Kidney epithelial cell (primary cell): Measurements from ENCODE around the gene ASB6. TPM values are rescaled to one million over a fixed set of nuclear protein-coding genes. Genes with fewer than 3 reads are reported as not detected.

Experiments
- DNase-seq: peaks from one replicate; pipeline ENCODE4 v3.0.0-alpha.2; 2010; ENCODE audit warnings: low read depth
- H3K27me3 ChIP-seq: 2 replicates; pipeline ENCODE4 v1.6.0; 2011; ENCODE audit warnings: low read length; ENCODE audit not compliant: control insufficient read depth, insufficient read depth
- H3K36me3 ChIP-seq: 2 replicates; pipeline ENCODE4 v1.5.1; 2011; ENCODE audit warnings: low read length; ENCODE audit not compliant: control insufficient read depth, insufficient read depth
- H3K4me3 ChIP-seq: 2 replicates; pipeline ENCODE4 v1.5.1; 2011; ENCODE audit warnings: low read depth, mild to moderate bottlenecking, control low read depth, low read length
- CTCF ChIP-seq: IDR thresholded peaks from 2 replicates; pipeline ENCODE4 v1.5.1; 2011; ENCODE audit warnings: mild to moderate bottlenecking, moderate library complexity, low read length, control low read depth, inconsistent platforms; ENCODE audit not compliant: insufficient read depth, poor library complexity, severe bottlenecking
- total RNA-seq: library from RNA; depleted of rRNA; stranded (reverse); fragments of >200 nt; gene quantifications from 2 replicates; pipeline ENCODE4 v1.2.3, GENCODE V29; 2015

Gene ASB6
- total RNA-seq, 1 donor from 2014 or later = 27.0 TPM

- Histone ChIP-seq H3K27me3 (no peaks in the 10 kb centered on the region), H3K4me3 (no peak overlapping the region), H3K36me3 (no peaks in the 10 kb centered on the region)
- DNase-seq = no peak
- no peak for TF ChIP-seq CTCF
Observed at GRCh38 chr9:129609486-129610212, 32.3 kb downstream of the ASB6 start.

- no peaks in the 10 kb centered on the region for H3K36me3 ChIP-seq
- DNase-seq = no peak
- no peaks in the 10 kb centered on the region for H3K27me3 ChIP-seq
- no peak overlapping the region for H3K4me3 ChIP-seq
- no peak for TF ChIP-seq CTCF
Observed at GRCh38 chr9:129608561-129609481, 33.1 kb downstream of the ASB6 start.

- Histone ChIP-seq H3K36me3 (no peaks in the 10 kb centered on the region), H3K27me3 (no peaks in the 10 kb centered on the region), H3K4me3 (no peak overlapping the region)
- no peak for TF ChIP-seq CTCF
- no peak for DNase-seq
Observed at GRCh38 chr9:129607027-129607387, 34.9 kb downstream of the ASB6 start.

- DNase-seq = no peak
- Histone ChIP-seq H3K4me3 (no peak overlapping the region), H3K36me3 (no peaks in the 10 kb centered on the region), H3K27me3 (no peaks in the 10 kb centered on the region)
- TF ChIP-seq CTCF = no peak
Observed at GRCh38 chr9:129606161-129607026, 35.6 kb downstream of the ASB6 start.

- no peak for TF ChIP-seq CTCF
- Histone ChIP-seq H3K36me3 (no peaks in the 10 kb centered on the region), H3K4me3 (no peak overlapping the region), H3K27me3 (no peaks in the 10 kb centered on the region)
- DNase-seq = no peak
Observed at GRCh38 chr9:129604766-129605163, 37.2 kb downstream of the ASB6 start.
